GM19397 (cell line): ENCODE results near the gene SLC7A14.

Source experiments
- ATAC-seq: cut with Tn5 transposase; IDR thresholded peaks from one replicate; pipeline ENCODE4 v1.9.1; 2021; ENCODE audit warnings: mild to moderate bottlenecking, moderate library complexity; ENCODE audit not compliant: unreplicated experiment

The SLC7A14 gene

DNA sequence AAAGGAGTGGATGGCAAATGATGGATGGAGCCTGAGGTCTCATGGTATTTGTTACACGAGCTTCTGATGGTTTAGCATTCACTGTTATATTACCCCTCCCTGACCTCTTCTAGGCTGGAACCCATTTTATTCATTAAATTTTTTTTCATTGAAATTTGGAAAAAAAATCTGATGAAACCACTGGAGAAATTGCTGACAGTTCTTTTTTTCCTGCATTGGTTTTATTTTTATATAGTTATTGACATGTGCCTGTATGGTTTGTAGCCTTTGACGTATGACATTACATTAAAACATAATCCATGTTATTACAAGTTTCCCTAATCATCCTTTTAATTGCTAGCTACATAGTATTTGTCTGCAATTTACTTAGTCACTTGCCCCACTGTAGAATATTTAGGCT lies 85.4 kb downstream of the SLC7A14 start:
- no peak for ATAC-seq

- no peak for ATAC-seq
Observed at GRCh38 chr3:170499562-170500156, 86.2 kb downstream of the SLC7A14 start.

DNA sequence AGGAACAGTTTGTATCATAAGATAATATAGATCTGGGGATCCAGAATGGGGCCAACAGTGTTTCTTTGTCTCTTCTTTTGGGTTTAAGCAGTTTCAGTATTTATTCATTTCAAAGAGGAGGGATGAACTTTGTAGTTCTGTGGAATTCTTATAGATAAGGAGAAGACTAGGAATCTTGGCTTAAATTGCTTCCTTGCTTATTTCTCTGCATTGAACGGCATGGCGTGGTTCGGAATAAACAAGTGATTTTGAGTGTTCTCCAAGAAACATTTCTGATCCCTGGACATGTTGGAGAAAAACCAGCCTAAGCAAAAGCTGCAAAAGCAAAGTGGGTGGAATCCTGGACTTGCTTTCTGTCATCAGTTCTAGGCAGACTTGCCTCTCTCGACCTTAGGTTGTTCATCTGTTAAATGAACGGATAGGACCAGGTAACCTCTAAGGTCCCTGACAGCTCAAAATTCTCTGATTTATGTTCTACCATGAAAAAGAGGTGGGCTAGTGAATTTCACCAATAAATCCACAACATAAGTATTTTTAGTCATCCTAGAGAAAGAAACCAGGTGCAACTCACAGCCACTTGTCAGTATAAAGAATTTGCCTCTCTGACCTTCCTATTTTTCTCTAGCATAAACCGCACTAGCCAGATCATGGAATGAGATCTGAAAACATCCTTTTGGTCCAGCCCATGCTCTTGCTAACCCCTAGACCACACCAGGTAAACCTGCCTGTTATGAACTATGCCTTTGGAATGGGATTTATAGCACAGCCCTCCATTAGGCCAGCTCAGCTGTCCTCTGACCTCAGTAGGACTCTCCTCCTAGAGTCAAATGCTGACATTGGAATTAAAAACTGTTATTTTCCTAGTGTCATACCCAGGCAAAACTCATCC lies 88.4 kb downstream of the SLC7A14 start:
- ATAC-seq = no peak

- no peak for ATAC-seq
Observed at GRCh38 chr3:170496868-170497140, 89.1 kb downstream of the SLC7A14 start.

DNA sequence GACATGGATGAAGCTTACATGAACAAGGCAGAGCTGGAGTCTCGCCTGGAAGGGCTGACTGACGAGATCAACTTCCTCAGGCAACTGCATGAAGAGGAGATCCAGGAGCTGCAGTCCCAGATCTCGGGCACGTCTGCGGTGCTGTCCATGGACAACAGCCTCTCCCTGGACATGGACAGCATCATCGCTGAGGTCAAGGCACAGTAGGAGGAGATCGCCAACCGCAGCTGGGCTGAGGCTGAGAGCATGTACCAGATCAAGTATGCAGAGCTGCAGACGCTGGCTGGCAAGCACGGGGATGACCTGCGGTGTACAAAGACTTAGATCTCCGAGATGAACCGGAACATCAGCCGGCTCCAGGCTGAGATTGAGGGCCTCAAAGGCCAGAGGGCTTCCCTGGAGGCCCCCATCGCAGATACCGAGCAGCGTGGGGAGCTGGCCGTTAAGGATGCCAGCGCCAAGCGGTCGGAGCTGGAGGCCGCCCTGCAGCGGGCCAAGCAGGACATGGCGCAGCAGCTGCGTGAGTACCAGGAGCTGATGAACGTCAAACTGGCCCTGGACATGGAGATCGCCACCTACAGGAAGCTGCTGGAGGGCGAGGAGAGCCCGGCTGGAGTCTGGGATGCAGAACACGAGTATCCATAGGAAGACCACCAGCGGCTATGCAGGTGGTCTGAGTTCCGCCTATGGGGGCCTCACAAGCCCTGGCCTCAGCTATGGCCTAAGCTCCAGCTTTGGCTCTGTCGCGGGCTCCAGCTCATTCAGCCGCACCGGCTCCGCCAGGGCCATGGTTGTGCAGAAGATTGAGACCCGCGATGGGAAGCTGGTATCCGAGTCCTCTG lies 89.6 kb downstream of the SLC7A14 start:
- no peak for ATAC-seq

DNA sequence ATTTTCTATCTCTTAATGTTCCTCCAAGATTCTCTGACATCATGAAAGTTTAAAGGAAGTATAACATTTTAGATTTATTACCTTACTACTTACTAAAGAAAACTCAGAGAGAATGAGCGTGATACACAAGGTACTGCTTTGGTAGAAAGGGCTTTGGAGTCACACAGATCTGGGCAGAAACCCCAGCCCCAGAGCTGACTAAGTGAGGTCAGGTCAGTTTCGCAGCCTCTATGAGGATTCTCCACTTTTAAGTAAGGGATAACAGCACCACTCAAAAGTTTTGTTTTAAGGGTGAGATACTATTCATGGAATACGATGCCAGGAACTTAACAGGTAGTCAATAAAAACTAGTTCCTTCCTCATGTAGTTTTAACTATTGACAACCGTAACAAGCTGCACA lies 91.1 kb downstream of the SLC7A14 start:
- ATAC-seq = no peak

DNA sequence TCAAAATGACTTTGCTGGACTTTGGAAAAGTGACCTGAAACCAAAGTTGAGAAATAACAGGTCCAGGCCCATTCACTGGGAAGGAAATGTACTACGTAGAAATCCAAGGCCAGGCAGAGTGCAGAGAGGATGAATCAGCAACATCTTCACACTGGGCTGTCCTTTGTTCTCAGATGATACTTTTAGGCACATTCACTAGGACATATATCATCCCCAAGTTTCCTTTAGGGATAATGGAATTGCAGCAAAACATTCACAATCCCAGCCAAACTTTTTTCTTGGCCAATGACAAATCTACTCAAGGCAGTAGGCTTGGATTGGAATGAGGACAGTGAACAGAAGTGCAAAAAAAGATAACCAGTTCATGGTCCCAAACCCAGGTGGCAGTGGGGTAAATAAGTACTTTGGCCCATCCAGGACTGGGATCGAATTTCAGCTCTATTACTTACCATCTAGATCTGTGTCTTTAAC lies 92.1 kb downstream of the SLC7A14 start:
- ATAC-seq = no peak

DNA sequence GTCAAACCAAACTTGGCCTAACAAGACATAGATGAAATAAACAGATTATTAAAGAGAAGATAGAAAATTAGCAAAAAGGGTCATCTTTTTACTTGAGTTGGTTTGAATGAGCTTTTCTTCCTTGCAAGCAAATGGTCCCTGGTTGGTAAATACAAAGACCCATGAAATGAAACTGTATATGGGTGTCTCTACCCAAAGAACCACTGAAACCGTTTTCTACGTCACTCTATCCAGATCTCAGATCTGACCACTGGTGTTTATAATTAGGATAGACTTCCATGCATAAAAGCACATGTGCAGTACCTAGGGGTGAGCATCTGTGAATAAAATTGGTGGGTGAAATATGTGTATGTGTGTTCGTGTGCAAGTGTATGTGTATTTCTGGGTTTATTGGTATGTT lies 94.0 kb downstream of the SLC7A14 start:
- ATAC-seq = no peak

- no peak for ATAC-seq
Observed at GRCh38 chr3:170490828-170491560, 94.9 kb downstream of the SLC7A14 start.

- no peak for ATAC-seq
Observed at GRCh38 chr3:170488802-170489201, 97.1 kb downstream of the SLC7A14 start.

- ATAC-seq = no peak
Observed at GRCh38 chr3:170487031-170487430, 98.8 kb downstream of the SLC7A14 start.

DNA sequence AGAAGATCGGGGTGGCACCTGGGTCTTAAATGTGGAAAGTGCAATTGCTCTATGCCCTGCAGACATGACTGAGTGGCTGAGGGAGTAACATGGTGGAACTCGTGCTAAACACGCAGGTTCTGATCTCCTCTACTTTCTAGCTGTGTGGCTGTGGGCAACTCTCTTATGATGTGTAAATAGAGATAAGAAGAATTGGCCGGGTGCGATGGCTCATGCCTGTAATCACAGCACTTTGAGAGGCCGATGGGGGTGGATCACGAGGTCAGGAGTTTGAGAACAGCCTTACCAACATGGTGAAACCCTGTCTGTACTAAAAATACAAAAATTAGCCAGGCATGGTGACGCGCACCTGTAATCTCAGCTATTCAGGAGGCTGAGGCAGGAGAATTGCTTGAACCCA lies 99.5 kb downstream of the SLC7A14 start:
- no peak for ATAC-seq

DNA sequence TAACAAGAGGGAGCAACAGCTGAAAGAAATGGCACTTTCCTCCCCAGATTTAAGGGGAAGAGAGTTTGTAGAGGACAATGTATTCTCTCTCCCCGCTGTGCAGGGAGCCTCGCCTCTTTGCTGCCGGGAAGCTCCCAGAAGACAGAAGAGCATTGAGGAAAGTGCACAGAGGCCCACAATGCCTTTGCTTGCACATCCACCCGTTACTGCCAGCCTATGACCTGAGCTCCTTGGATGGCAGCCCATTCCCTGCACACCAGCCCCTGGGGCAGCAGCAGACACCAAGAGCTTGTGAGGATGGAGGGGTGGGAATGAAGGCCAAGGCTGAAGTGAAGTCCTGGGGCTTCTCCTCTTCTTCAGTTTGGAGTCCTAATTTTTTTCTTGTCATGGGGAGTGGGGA lies 100.2 kb downstream of the SLC7A14 start:
- ATAC-seq = no peak

GRCh38 chr3:170485294-170485693 lies 100.6 kb downstream of the SLC7A14 start:
- ATAC-seq = no peak

- no peak for ATAC-seq
Observed at GRCh38 chr3:170484869-170485268, 101.0 kb downstream of the SLC7A14 start.

DNA sequence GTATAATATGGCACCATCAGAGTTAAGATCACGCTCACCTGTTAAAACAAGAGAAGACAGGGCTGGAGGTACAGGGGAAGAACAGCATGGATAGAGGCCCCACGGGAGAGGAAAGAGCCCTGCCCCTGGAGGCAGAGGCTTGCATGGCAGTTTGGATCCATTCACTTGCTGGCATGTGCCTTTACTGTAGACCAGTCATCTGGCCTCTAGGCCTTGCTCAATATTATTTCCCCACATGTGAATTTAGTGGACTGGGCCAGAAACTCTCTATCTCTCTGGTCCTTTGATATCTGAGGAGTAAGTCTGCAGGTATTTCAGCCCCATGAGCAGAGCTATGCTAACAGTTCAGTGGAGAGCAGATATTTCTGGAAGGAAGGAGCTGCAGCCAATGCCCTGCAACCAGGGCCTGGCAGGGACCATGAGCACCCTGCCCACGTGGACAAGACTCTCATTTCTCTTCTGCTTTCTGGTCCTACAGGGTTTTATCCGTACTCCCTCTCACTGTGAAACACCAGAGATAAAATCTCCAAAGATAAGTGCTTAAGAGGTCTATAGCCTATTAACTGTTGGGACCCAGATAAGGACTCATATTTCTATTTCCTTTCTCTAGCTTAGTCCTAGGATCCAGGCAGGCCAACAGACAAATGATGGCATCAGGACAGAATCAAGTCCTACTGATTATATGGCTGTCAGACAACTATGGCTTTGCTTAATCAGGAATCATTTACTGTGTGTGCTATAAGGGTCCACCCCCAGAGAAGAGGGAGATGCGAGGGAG lies 102.2 kb downstream of the SLC7A14 start:
- no peak for ATAC-seq

- ATAC-seq = no peak
Observed at GRCh38 chr3:170482199-170482598, 103.7 kb downstream of the SLC7A14 start.

- no peak for ATAC-seq
Observed at GRCh38 chr3:170480111-170480510, 105.8 kb downstream of the SLC7A14 start.

- ATAC-seq = no peak
Observed at GRCh38 chr3:170477395-170477794, 108.5 kb downstream of the SLC7A14 start.

- no peak for ATAC-seq
Observed at GRCh38 chr3:170476291-170476690, 109.6 kb downstream of the SLC7A14 start.
